Kidney (tissue), 22 donors: Measurements from ENCODE around the gene PCDH9. TPM values are rescaled to one million over a fixed set of nuclear protein-coding genes. Genes with fewer than 3 reads are reported as not detected.

ENCODE experiments used
- DNase-seq, 5 donors: peaks; one replicate each; pipeline ENCODE4 v3.0.0-alpha.2; 2013 to 2020
- FAIRE-seq: peaks from 2 replicates; lab custom pipeline; 2012; peaks lifted over from hg19 to GRCh38; lab: Jason Lieb, UNC
- H3K27ac ChIP-seq, 2 donors: one replicate each; pipeline ENCODE4 v1.7.0; 2013; ENCODE audit warnings: low read depth in 2 of 2, low read length in 2 of 2, inconsistent platforms in 1 of 2
- H3K27me3 ChIP-seq: one replicate; pipeline ENCODE4 v1.7.1; 2013; ENCODE audit warnings: low read length, inconsistent platforms; ENCODE audit not compliant: control insufficient read depth, insufficient read depth
- H3K36me3 ChIP-seq, 3 donors: one replicate each; pipeline versions ENCODE4 v1.7.0 to v1.7.1; 2013; ENCODE audit warnings: low read length in 3 of 3, control low read depth in 1 of 3, inconsistent platforms in 1 of 3; ENCODE audit not compliant: insufficient read depth in 3 of 3, control insufficient read depth in 2 of 3
- H3K4me1 ChIP-seq, 3 donors: one replicate each; pipeline versions ENCODE4 v1.7.0 to v1.7.1; 2013; ENCODE audit warnings: low read length in 3 of 3, inconsistent platforms in 1 of 3, low read depth in 1 of 3; ENCODE audit not compliant: control insufficient read depth in 2 of 3, insufficient read depth in 2 of 3
- H3K4me3 ChIP-seq, 3 donors: one replicate each; pipeline versions ENCODE4 v1.7.0 to v1.8.1; 2013; ENCODE audit warnings: low read length in 3 of 3, control low read depth in 1 of 3, inconsistent platforms in 1 of 3
- H3K9ac ChIP-seq, 3 donors: one replicate each; pipeline versions ENCODE4 v1.7.0 to v1.7.1; 2013; ENCODE audit warnings: low read length in 3 of 3, control low read depth in 1 of 3, inconsistent platforms in 1 of 3
- H3K9me3 ChIP-seq, 3 donors: one replicate each; pipeline versions ENCODE4 v1.7.0 to v1.7.1; 2013; ENCODE audit warnings: low read length in 3 of 3, control low read depth in 1 of 3, inconsistent platforms in 1 of 3; ENCODE audit not compliant: control insufficient read depth in 2 of 3, insufficient read depth in 1 of 3
- CTCF ChIP-seq: IDR thresholded peaks from 3 replicates; pipeline ENCODE4 v1.5.1; 2012; ENCODE audit warnings: mild to moderate bottlenecking, moderate library complexity, borderline replicate concordance; ENCODE audit not compliant: insufficient read depth; ENCODE audit errors: extremely low read depth
- intact Hi-C: fragments of 100-400 bp; cut with DNase I; formaldehyde crosslinking; loops from one replicate; pipeline ENCODE4 v1.11.1; 2022
- long read RNA-seq, 10 donors: library from polyadenylated mRNA in 1 of 10; unstranded in 1 of 10; transcript quantifications; one replicate each; pipeline ENCODE4 v2.0.0 and lab custom pipeline, GENCODE V29; 2021 to 2026
- polyA plus RNA-seq: library from polyadenylated mRNA; stranded (reverse); fragments of 350-450 nt; fragmentation: Illumina TruSeq; extraction: RNeasy Lipid Tissue Mini Kit (QIAGEN cat#74804); gene quantifications from one replicate; pipeline ENCODE4 v1.2.3, GENCODE V29; 2014; ENCODE audit warnings: low read depth, low replicate concordance; ENCODE audit not compliant: insufficient read depth
- total RNA-seq: library from RNA; stranded (reverse); fragmentation: NEBNext Ultra II Directional; extraction: Animal tissue kit (Norgen Biotek cat#: 25700); gene quantifications from one replicate; pipeline ENCODE4 v1.2.1, GENCODE V29; 2021
- donor health status: control.
- donor health status: control.
- donor health status: control.
- donor health status: control.
- donor health status: control.
- donor health status: DM: yes; HTN: yes; CAD: no.
- donor health status: Normal renal cell carcinoma (clear cell type).

Gene PCDH9
- total RNA-seq (9.5 TPM), polyA plus RNA-seq (1.6 TPM)
- long read RNA-seq, donor 1, full-length matches to known transcripts: 2 of 2 reads
- long read RNA-seq, donor 1, partial matches to known transcripts: 0 of 2 reads
- long read RNA-seq, donor 1, other reads (novel, unspliced or antisense): 0 of 2 reads
- long read RNA-seq, donor 2, full-length matches to known transcripts: 2 of 2 reads
- long read RNA-seq, donor 2, partial matches to known transcripts: 0 of 2 reads
- long read RNA-seq, donor 2, other reads (novel, unspliced or antisense): 0 of 2 reads
- long read RNA-seq, donor 3, full-length matches to known transcripts: 4 of 9 reads
- long read RNA-seq, donor 3, partial matches to known transcripts: 5 of 9 reads
- long read RNA-seq, donor 3, other reads (novel, unspliced or antisense): 0 of 9 reads
- long read RNA-seq, donor 4, full-length matches to known transcripts: 5 of 5 reads
- long read RNA-seq, donor 4, partial matches to known transcripts: 0 of 5 reads
- long read RNA-seq, donor 4, other reads (novel, unspliced or antisense): 0 of 5 reads
- long read RNA-seq, donor 5, full-length matches to known transcripts: 1 of 1 reads
- long read RNA-seq, donor 5, partial matches to known transcripts: 0 of 1 reads
- long read RNA-seq, donor 5, other reads (novel, unspliced or antisense): 0 of 1 reads
- long read RNA-seq, donor 6, full-length matches to known transcripts: 9 of 9 reads
- long read RNA-seq, donor 6, partial matches to known transcripts: 0 of 9 reads
- long read RNA-seq, donor 6, other reads (novel, unspliced or antisense): 0 of 9 reads
- long read RNA-seq, donor 7, full-length matches to known transcripts: 6 of 9 reads
- long read RNA-seq, donor 7, partial matches to known transcripts: 0 of 9 reads
- long read RNA-seq, donor 7, other reads (novel, unspliced or antisense): 3 of 9 reads
- long read RNA-seq, donor 8, full-length matches to known transcripts: 4 of 4 reads
- long read RNA-seq, donor 8, partial matches to known transcripts: 0 of 4 reads
- long read RNA-seq, donor 8, other reads (novel, unspliced or antisense): 0 of 4 reads
- long read RNA-seq, donor 9: 0 reads
- long read RNA-seq, donor 10, full-length matches to known transcripts: 2 of 10 reads
- long read RNA-seq, donor 10, partial matches to known transcripts: 0 of 10 reads
- long read RNA-seq, donor 10, other reads (novel, unspliced or antisense): 8 of 10 reads

DNA sequence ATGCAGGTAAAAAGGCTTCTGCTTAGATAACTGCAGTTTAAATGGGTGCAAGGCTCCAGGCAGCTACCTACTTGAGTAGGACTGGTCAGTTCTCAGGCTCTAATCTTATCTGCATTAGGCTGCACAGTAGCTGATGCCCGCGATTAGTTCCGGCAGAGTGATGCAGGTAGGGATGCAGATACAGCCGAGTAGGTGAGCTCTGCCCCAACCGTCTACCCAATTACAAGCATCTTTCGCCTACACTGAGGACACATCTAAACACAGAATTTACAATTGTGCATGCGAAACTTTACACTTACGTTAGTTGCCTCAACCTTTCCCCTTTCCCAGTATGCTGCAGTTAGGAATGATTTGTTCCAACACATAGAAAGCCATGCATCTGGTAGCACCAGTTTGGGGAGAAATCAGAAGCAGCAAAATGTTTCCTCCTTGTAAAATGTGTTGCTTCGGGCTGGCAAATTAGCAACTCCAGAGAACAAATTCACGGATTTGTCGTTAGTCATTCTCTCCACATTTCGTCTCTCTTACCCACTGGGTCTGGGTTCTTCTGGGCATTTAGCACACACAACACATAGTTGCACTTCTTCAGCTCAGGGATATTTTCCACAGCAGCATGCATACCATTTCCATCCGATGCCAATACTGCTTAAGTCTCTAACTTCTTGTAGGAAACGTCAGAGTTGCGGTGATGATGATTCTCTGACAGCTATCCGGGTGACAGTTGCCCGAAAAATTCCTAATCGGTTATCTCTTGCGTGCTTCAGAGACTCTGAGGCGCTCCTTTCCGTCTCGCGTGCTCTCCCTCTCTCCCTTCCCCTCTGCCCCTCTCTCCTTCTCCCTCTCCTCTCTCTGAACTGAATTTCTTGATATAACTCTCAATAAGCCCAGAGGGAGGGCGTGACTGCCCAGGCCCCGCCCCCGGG lies at the start of gene PCDH9:
PCDH9 (minus strand) TSS at position 856 of the 923 bp plus-strand sequence. CDS start 1,896 bp downstream, outside the sequence.
- no peak for TF ChIP-seq CTCF
- H3K4me1 ChIP-seq: peaks cover 0 to 9% (median 5%) of the 10 kb centered on the region in 3 donors
- no peaks in the 10 kb centered on the region for H3K36me3 ChIP-seq
- no peaks in the 10 kb centered on the region for H3K27me3 ChIP-seq
- FAIRE-seq (no peak), DNase-seq (peak in 3 of 5 donors; percentile 24 to 53 (median 49))
- H3K4me3 ChIP-seq: peak within 1 kb of the TSS; percentile 92 to 99 (median 96)
- no peaks in the 10 kb centered on the region for H3K9me3 ChIP-seq
- H3K27ac ChIP-seq: peak within 1 kb of the TSS; percentile 87 to 97
- intact Hi-C loops: no loop called here
- H3K9ac ChIP-seq: peak within 1 kb of the TSS; percentile 88 to 96 (median 90)

GRCh38 chr13:67278235-67278634 lies 48.1 kb upstream of the PCDH9 start:
- intact Hi-C loops: no loop called here
- no peak for DNase-seq
- no peak overlapping the region for H3K9ac ChIP-seq

More at GRCh38 chr13:67278235-67278634, 48.1 kb upstream of the PCDH9 start:
- H3K9me3 ChIP-seq: no peaks in the 10 kb centered on the region
- no peaks in the 10 kb centered on the region for H3K4me1 ChIP-seq
- no peak overlapping the region for H3K4me3 ChIP-seq
- no peaks in the 10 kb centered on the region for H3K27me3 ChIP-seq
- no peak for TF ChIP-seq CTCF
- no peak for FAIRE-seq
- no peak overlapping the region for H3K27ac ChIP-seq
- no peaks in the 10 kb centered on the region for H3K36me3 ChIP-seq
